Liver (tissue), 9 donors: ENCODE measurements around the gene FAP. TPM values are rescaled to one million over a fixed set of nuclear protein-coding genes. Genes with fewer than 3 reads are reported as not detected.

Source experiments
- DNase-seq: peaks from one replicate; pipeline ENCODE4 v3.0.0-alpha.2; 2017; ENCODE audit warnings: low spot score
- H3K27ac ChIP-seq, 2 donors: one replicate each; pipeline ENCODE4 v1.7.0; 2013; ENCODE audit warnings: inconsistent platforms in 2 of 2, low read length in 2 of 2, control low read depth in 1 of 2, low read depth in 1 of 2, mild to moderate bottlenecking in 1 of 2
- H3K27me3 ChIP-seq, 4 donors: one replicate each; pipeline versions ENCODE4 v1.6.1 to v1.7.0; 2013; ENCODE audit warnings: low read length in 3 of 4, inconsistent platforms in 1 of 4, mild to moderate bottlenecking in 1 of 4, moderate library complexity in 1 of 4; ENCODE audit not compliant: control insufficient read depth in 4 of 4, insufficient read depth in 4 of 4
- H3K36me3 ChIP-seq, 4 donors: one replicate each; pipeline versions ENCODE4 v1.6.1 to v1.7.0; 2013; ENCODE audit warnings: low read length in 3 of 4, mild to moderate bottlenecking in 3 of 4, low read depth in 1 of 4, moderate library complexity in 1 of 4; ENCODE audit not compliant: control insufficient read depth in 4 of 4, insufficient read depth in 3 of 4
- H3K4me1 ChIP-seq, 4 donors: one replicate each; pipeline versions ENCODE4 v1.6.1 to v1.7.0; 2013; ENCODE audit warnings: low read length in 3 of 4, mild to moderate bottlenecking in 3 of 4, moderate library complexity in 1 of 4; ENCODE audit not compliant: control insufficient read depth in 4 of 4, insufficient read depth in 4 of 4
- H3K4me3 ChIP-seq, 3 donors: one replicate each; pipeline versions ENCODE4 v1.6.1 to v1.7.0; 2013; ENCODE audit warnings: low read length in 3 of 3, control low read depth in 1 of 3, low read depth in 1 of 3, mild to moderate bottlenecking in 1 of 3
- H3K9ac ChIP-seq, 2 donors: one replicate each; pipeline ENCODE4 v1.7.0; 2013; ENCODE audit warnings: low read length in 2 of 2, mild to moderate bottlenecking in 2 of 2, moderate library complexity in 2 of 2, control low read depth in 1 of 2, low read depth in 1 of 2
- H3K9me3 ChIP-seq, 4 donors: one replicate each; pipeline versions ENCODE4 v1.6.1 to v1.7.0; 2013; ENCODE audit warnings: low read length in 3 of 4; ENCODE audit not compliant: control insufficient read depth in 4 of 4
- ATF3 ChIP-seq: IDR thresholded peaks from 2 replicates; pipeline ENCODE4 v1.6.1; 2016; ENCODE audit warnings: antibody characterized with exemption
- CTCF ChIP-seq: fragments of 150-350 bp; IDR thresholded peaks from 2 replicates; pipeline ENCODE4 v1.5.1; 2017; ENCODE audit warnings: improper control_type of control experiment, low read depth, low read length; ENCODE audit not compliant: missing input control
- EGR1 ChIP-seq, 2 donors: IDR thresholded peaks; 2 replicates each; pipeline ENCODE4 v1.6.1; 2016 to 2018; ENCODE audit warnings: antibody characterized with exemption in 2 of 2, low read depth in 2 of 2
- FOXA1 ChIP-seq: IDR thresholded peaks from 2 replicates; pipeline ENCODE4 v1.6.1; 2016; ENCODE audit warnings: antibody characterized with exemption
- FOXA2 ChIP-seq: IDR thresholded peaks from 2 replicates; pipeline ENCODE4 v1.6.1; 2016; ENCODE audit warnings: antibody characterized with exemption
- GABPA ChIP-seq, 2 donors: IDR thresholded peaks in 1 of 2; conservative IDR thresholded peaks in 1 of 2; 2 replicates each; pipeline ENCODE4 v1.6.1; 2016; ENCODE audit warnings: antibody characterized with exemption in 2 of 2, mild to moderate bottlenecking in 1 of 2, moderate library complexity in 1 of 2
- HNF4A ChIP-seq, 2 donors: conservative IDR thresholded peaks; 2 replicates each; pipeline ENCODE4 v1.6.1; 2016; ENCODE audit warnings: antibody characterized with exemption in 2 of 2, mild to moderate bottlenecking in 2 of 2
- HNF4G ChIP-seq: IDR thresholded peaks from 2 replicates; pipeline ENCODE4 v1.6.1; 2016; ENCODE audit warnings: antibody characterized with exemption
- JUND ChIP-seq, 2 donors: IDR thresholded peaks; 2 replicates each; pipeline ENCODE4 v1.6.1; 2016; ENCODE audit warnings: antibody characterized with exemption in 2 of 2
- MAX ChIP-seq: IDR thresholded peaks from 2 replicates; pipeline ENCODE4 v1.6.1; 2016; ENCODE audit warnings: antibody characterized with exemption
- NR2F2 ChIP-seq: IDR thresholded peaks from 2 replicates; pipeline ENCODE4 v1.6.1; 2016; ENCODE audit warnings: antibody characterized with exemption
- RAD21 ChIP-seq, 2 donors: IDR thresholded peaks; 2 replicates each; pipeline ENCODE4 v1.6.1; 2016; ENCODE audit warnings: antibody characterized with exemption in 2 of 2, mild to moderate bottlenecking in 2 of 2
- REST ChIP-seq: IDR thresholded peaks from 2 replicates; pipeline ENCODE4 v1.6.1; 2016; ENCODE audit warnings: antibody characterized with exemption, mild to moderate bottlenecking
- RXRA ChIP-seq, 2 donors: IDR thresholded peaks; 2 replicates each; pipeline ENCODE4 v1.6.1; 2017 to 2018; ENCODE audit warnings: antibody characterized with exemption in 2 of 2, mild to moderate bottlenecking in 1 of 2
- SP1 ChIP-seq: IDR thresholded peaks from 2 replicates; pipeline ENCODE4 v1.6.1; 2018; ENCODE audit warnings: antibody characterized with exemption, mild to moderate bottlenecking
- TAF1 ChIP-seq: conservative IDR thresholded peaks from 2 replicates; pipeline ENCODE4 v1.6.1; 2016; ENCODE audit warnings: antibody characterized with exemption, mild to moderate bottlenecking
- YY1 ChIP-seq: IDR thresholded peaks from 2 replicates; pipeline ENCODE4 v1.6.1; 2016; ENCODE audit warnings: antibody characterized with exemption, mild to moderate bottlenecking
- ZBTB33 ChIP-seq: IDR thresholded peaks from 2 replicates; pipeline ENCODE4 v1.6.1; 2016; ENCODE audit warnings: antibody characterized with exemption
- WGBS: extraction: QIAGEN DNeasy Blood & Tissue Kit; methylation state at CpG from one replicate; pipeline ENCODE4 v1.1.7; 2013; 5-methylcytosine and 5-hydroxymethylcytosine counted together
- polyA plus RNA-seq, 2 donors: library from polyadenylated mRNA; stranded (reverse) in 1 of 2; unstranded in 1 of 2; fragments of 200-250 nt in 1 of 2; fragments of >200 nt in 1 of 2; fragmentation: Nextera tagmentation in 1 of 2; extraction: Ambion mirVana in 1 of 2; gene quantifications; one replicate each; pipeline versions ENCODE4 v1.2.1 to v1.2.3, GENCODE V29; 2013 to 2015
- total RNA-seq, 2 donors: library from RNA; depleted of rRNA; stranded (reverse); fragments of >200 nt; gene quantifications; one replicate each; pipeline ENCODE4 v1.2.3, GENCODE V29; 2014
- donor health status: healthy.
- donor health status: healthy.
- donor health status: healthy.
- donor health status: healthy.
- donor health status: healthy.

FAP gene
- total and polyA plus RNA-seq, 4 donors, result 0.10 to 0.42 (median 0.23) TPM

- WGBS, result 82% methylated on average over 2 of the region's 2 CpGs
- Histone ChIP-seq H3K9ac (no peak overlapping the region), H3K27me3 (no peaks in the 10 kb centered on the region), H3K36me3 (no peaks in the 10 kb centered on the region), H3K4me1 (no peaks in the 10 kb centered on the region), H3K4me3 (no peak overlapping the region), H3K27ac (no peak overlapping the region), H3K9me3 (no peaks in the 10 kb centered on the region)
- DNase-seq, result no peak
- TF ChIP-seq TAF1 (no peak), HNF4A (conservative IDR thresholded peaks at IDR 0.05) (no peak), RXRA (IDR thresholded peaks at IDR 0.05) (no peak), CTCF (no peak), REST (no peak), FOXA1 (no peak), MAX (no peak), RAD21 (IDR thresholded peaks at IDR 0.05) (no peak), SP1 (no peak), HNF4G (no peak), FOXA2 (no peak), NR2F2 (no peak), GABPA (IDR thresholded peaks at IDR 0.05 in 1 of 2, conservative IDR thresholded peaks at IDR 0.05 in 1 of 2) (no peak), YY1 (no peak), ZBTB33 (no peak), EGR1 (IDR thresholded peaks at IDR 0.05; ENCODE audit: low read depth in 2 of 2) (no peak), JUND (IDR thresholded peaks at IDR 0.05) (no peak), ATF3 (no peak)
These were observed 11.1 kb upstream of the FAP start for GRCh38 chr2:162254236-162254871.
